Measurements from ENCODE around the gene PID1. TPM values are rescaled to one million over a fixed set of nuclear protein-coding genes. Genes with fewer than 3 reads are reported as not detected.

PID1 gene
- total RNA-seq, 1 experiment from 2014 or later, result 0.15 TPM

- no peaks in the 10 kb centered on the region for H4K20me1 ChIP-seq (ENCODE audit: insufficient read depth)
- H3K4me1 ChIP-seq (ENCODE audit: control insufficient read depth in 1 of 2, insufficient read depth in 2 of 2, low read length in 2 of 2), result no peaks in the 10 kb centered on the region
- H3K27ac ChIP-seq (ENCODE audit: low read depth, low read length), result no peak overlapping the region
- H2AFZ ChIP-seq (ENCODE audit: low read depth, low read length, poor library complexity, severe bottlenecking), result no peak overlapping the region
- no peak for TF ChIP-seq JUND (IDR thresholded peaks at IDR 0.05)
- TF ChIP-seq POLR2A (IDR thresholded peaks at IDR 0.05; ENCODE audit: borderline replicate concordance, extremely low read depth, insufficient read depth, insufficient read length), result no peak
- ChIA-PET RAD21 (ENCODE audit: low non-redundant PET in 1 of 2, low total read pairs in 2 of 2, uncharacterized antibody in 2 of 2, unreplicated experiment in 2 of 2) (no interaction called here), POLR2A (no interaction called here), CTCF (no interaction called here)
- DNase-seq (ENCODE audit: low read depth, low spot score) (no peak), ATAC-seq (no peak)
- H3K9me2 ChIP-seq (ENCODE audit: insufficient read depth), result no peaks in the 10 kb centered on the region
- intact Hi-C loops (cut with micrococcal nuclease), result loop anchor here (1.0 kb wide), 1 partner anchor 8 kb away; no protein-coding TSS in a partner anchor
- H3K9ac ChIP-seq (ENCODE audit: low read length), result no peak overlapping the region
- H3K27me3 ChIP-seq (ENCODE audit: insufficient read depth, low read length), result no peaks in the 10 kb centered on the region
- H3K4me2 ChIP-seq (ENCODE audit: low read length), result no peak overlapping the region
- H3K4me3 ChIP-seq (replicated peaks in 1 of 2; ENCODE audit: low read depth in 1 of 2, low read length in 2 of 2), result no peak overlapping the region
- H3K79me2 ChIP-seq (ENCODE audit: insufficient read depth, low read length), result no peaks in the 10 kb centered on the region
- H3K9me3 ChIP-seq (ENCODE audit: control insufficient read depth in 1 of 2, insufficient read depth in 1 of 2, low read depth in 1 of 2, low read length in 2 of 2), result no peaks in the 10 kb centered on the region
- no peaks in the 10 kb centered on the region for H3K36me3 ChIP-seq (ENCODE audit: control insufficient read depth in 1 of 2, insufficient read depth in 2 of 2, low read length in 2 of 2)
- BruUV-seq (replicated peaks), result no TSS peak
These were observed 107.2 kb downstream of the PID1 start for GRCh38 chr2:229163893-229164292.

- RAD21 ChIA-PET (ENCODE audit: low non-redundant PET in 1 of 2, low total read pairs in 2 of 2, uncharacterized antibody in 2 of 2, unreplicated experiment in 2 of 2), result no interaction called here
- DNase-seq (ENCODE audit: low read depth, low spot score), result no peak
- no peaks in the 10 kb centered on the region for H3K9me3 ChIP-seq (ENCODE audit: control insufficient read depth in 1 of 2, insufficient read depth in 1 of 2, low read depth in 1 of 2, low read length in 2 of 2)
These were observed 109.1 kb downstream of the PID1 start for GRCh38 chr2:229162015-229162414.

GRCh38 chr2:229160984-229161383, 110.1 kb downstream of the PID1 start:
- Histone ChIP-seq H3K36me3 (ENCODE audit: control insufficient read depth in 1 of 2, insufficient read depth in 2 of 2, low read length in 2 of 2) (no peaks in the 10 kb centered on the region), H3K27me3 (ENCODE audit: insufficient read depth, low read length) (no peaks in the 10 kb centered on the region), H3K4me2 (ENCODE audit: low read length) (no peak overlapping the region), H4K20me1 (ENCODE audit: insufficient read depth) (no peaks in the 10 kb centered on the region), H3K4me1 (ENCODE audit: control insufficient read depth in 1 of 2, insufficient read depth in 2 of 2, low read length in 2 of 2) (no peaks in the 10 kb centered on the region), H3K79me2 (ENCODE audit: insufficient read depth, low read length) (no peaks in the 10 kb centered on the region), H3K9me2 (ENCODE audit: insufficient read depth) (no peaks in the 10 kb centered on the region), H3K4me3 (replicated peaks in 1 of 2; ENCODE audit: low read depth in 1 of 2, low read length in 2 of 2) (no peak overlapping the region), H3K27ac (ENCODE audit: low read depth, low read length) (no peak overlapping the region), H2AFZ (ENCODE audit: low read depth, low read length, poor library complexity, severe bottlenecking) (no peak overlapping the region), H3K9me3 (ENCODE audit: control insufficient read depth in 1 of 2, insufficient read depth in 1 of 2, low read depth in 1 of 2, low read length in 2 of 2) (no peaks in the 10 kb centered on the region), H3K9ac (ENCODE audit: low read length) (no peak overlapping the region)
- no TSS peak for BruUV-seq (replicated peaks)
- CTCF ChIA-PET, result no interaction called here
- intact Hi-C loops (cut with micrococcal nuclease), result no loop called here
- POLR2A ChIA-PET, result no interaction called here
- RAD21 ChIA-PET (ENCODE audit: low non-redundant PET in 1 of 2, low total read pairs in 2 of 2, uncharacterized antibody in 2 of 2, unreplicated experiment in 2 of 2), result no interaction called here
- no peak for DNase-seq (ENCODE audit: low read depth, low spot score)
- no peak for ATAC-seq
- TF ChIP-seq ZBTB33 (IDR thresholded peaks at IDR 0.05; ENCODE audit: extremely low read depth, insufficient replicate concordance, low read length) (no peak), CEBPB (IDR thresholded peaks at IDR 0.05; ENCODE audit: low read depth) (no peak), POLR2A (IDR thresholded peaks at IDR 0.05; ENCODE audit: borderline replicate concordance, extremely low read depth, insufficient read depth, insufficient read length) (no peak), POLR2AphosphoS5 (IDR thresholded peaks at IDR 0.05; ENCODE audit: low read depth, low read length) (no peak), JUND (IDR thresholded peaks at IDR 0.05) (no peak), REST (IDR thresholded peaks at IDR 0.05; ENCODE audit: low read depth) (no peak), SP1 (IDR thresholded peaks at IDR 0.05; ENCODE audit: low read depth) (no peak)

More at GRCh38 chr2:229162015-229162414, 109.1 kb downstream of the PID1 start:
- BruUV-seq (replicated peaks), result no TSS peak
- H3K36me3 ChIP-seq (ENCODE audit: control insufficient read depth in 1 of 2, insufficient read depth in 2 of 2, low read length in 2 of 2), result no peaks in the 10 kb centered on the region
- no peak for ATAC-seq
- H3K4me1 ChIP-seq (ENCODE audit: control insufficient read depth in 1 of 2, insufficient read depth in 2 of 2, low read length in 2 of 2), result no peaks in the 10 kb centered on the region
- no peak overlapping the region for H2AFZ ChIP-seq (ENCODE audit: low read depth, low read length, poor library complexity, severe bottlenecking)
- H3K79me2 ChIP-seq (ENCODE audit: insufficient read depth, low read length), result no peaks in the 10 kb centered on the region
- H4K20me1 ChIP-seq (ENCODE audit: insufficient read depth), result no peaks in the 10 kb centered on the region
- H3K4me2 ChIP-seq (ENCODE audit: low read length), result no peak overlapping the region
- no peak overlapping the region for H3K27ac ChIP-seq (ENCODE audit: low read depth, low read length)
- H3K9ac ChIP-seq (ENCODE audit: low read length), result no peak overlapping the region
- ChIA-PET POLR2A (no interaction called here), CTCF (no interaction called here)
- no peak overlapping the region for H3K4me3 ChIP-seq (replicated peaks in 1 of 2; ENCODE audit: low read depth in 1 of 2, low read length in 2 of 2)
- no peaks in the 10 kb centered on the region for H3K27me3 ChIP-seq (ENCODE audit: insufficient read depth, low read length)
- H3K9me2 ChIP-seq (ENCODE audit: insufficient read depth), result no peaks in the 10 kb centered on the region
- TF ChIP-seq CBX3 (IDR thresholded peaks at IDR 0.05; ENCODE audit: low read depth), result no peak
- TF ChIP-seq EZH2 (IDR thresholded peaks at IDR 0.05), result no peak
- intact Hi-C loops (cut with micrococcal nuclease), result no loop called here

Data from HCT116 (cell line).